ENCODE measurements around the gene PDGFD. TPM values are rescaled to one million over a fixed set of nuclear protein-coding genes. Genes with fewer than 3 reads are reported as not detected.

Gene PDGFD
- total RNA-seq, 1 donor from 2014 or later: 0.45 TPM

DNA sequence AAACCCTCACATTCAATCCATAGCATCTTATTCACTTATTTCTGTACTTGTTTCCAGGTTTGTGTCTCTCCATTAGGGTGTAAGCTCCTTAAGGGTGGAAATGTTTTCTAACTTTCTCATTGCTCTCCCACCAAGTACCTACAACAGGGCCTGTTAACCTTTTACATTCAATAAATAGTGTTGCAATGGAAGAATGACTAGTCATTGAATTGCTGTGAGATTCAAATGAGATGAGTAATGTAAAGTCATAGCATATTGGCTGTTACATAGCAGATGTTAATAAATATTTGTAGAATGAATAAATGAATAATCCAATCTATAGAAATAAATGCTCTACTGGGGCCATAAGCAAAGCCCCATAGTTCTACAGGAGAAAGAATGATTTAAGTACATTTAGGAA is 202.9 kb downstream of the PDGFD start:
- Mint-ChIP-seq H3K27me3 (ENCODE audit: low read depth) (no peaks in the 10 kb centered on the region), H3K27ac (ENCODE audit: unreplicated experiment) (no peak overlapping the region)
- no peak for TF ChIP-seq CTCF (IDR thresholded peaks at IDR 0.05)

DNA sequence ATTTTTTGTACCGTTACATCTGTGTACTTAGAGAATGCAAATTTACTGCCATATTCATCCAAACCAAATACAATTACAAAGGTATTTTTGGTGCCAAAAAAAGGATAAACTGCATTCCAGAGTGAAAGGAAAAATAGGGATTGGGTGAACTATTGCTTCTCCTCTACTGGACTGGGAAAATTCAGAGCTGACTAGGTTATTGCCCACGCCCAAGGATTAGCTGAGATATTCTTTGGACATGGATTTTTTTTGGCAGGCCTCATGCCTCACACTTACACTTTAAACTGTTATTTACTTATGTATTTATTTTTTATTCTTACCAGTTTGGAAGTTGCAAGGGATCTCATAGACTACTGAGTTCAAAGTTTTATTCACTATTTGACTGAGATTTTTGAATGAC is 203.8 kb downstream of the PDGFD start:
- no peak for DNase-seq (ENCODE audit: low spot score)
- no peak for TF ChIP-seq CTCF (IDR thresholded peaks at IDR 0.05)
- Mint-ChIP-seq H3K4me3 (ENCODE audit: unreplicated experiment) (no peak overlapping the region), H3K36me3 (ENCODE audit: low read depth) (no peaks in the 10 kb centered on the region), H3K27ac (ENCODE audit: unreplicated experiment) (no peak overlapping the region), H3K4me1 (ENCODE audit: low read depth) (no peaks in the 10 kb centered on the region), H3K27me3 (ENCODE audit: low read depth) (no peaks in the 10 kb centered on the region), H3K9me3 (ENCODE audit: low read depth) (no peaks in the 10 kb centered on the region)

More for the DNA sequence above, 202.9 kb downstream of the PDGFD start:
- Mint-ChIP-seq H3K4me3 (ENCODE audit: unreplicated experiment) (no peak overlapping the region), H3K9me3 (ENCODE audit: low read depth) (no peaks in the 10 kb centered on the region), H3K36me3 (ENCODE audit: low read depth) (no peaks in the 10 kb centered on the region), H3K4me1 (ENCODE audit: low read depth) (no peaks in the 10 kb centered on the region)
- DNase-seq (ENCODE audit: low spot score): no peak

GRCh38 chr11:103959279-103959942 is 204.5 kb downstream of the PDGFD start:
- Mint-ChIP-seq H3K27ac (ENCODE audit: unreplicated experiment) (no peak overlapping the region), H3K4me3 (ENCODE audit: unreplicated experiment) (no peak overlapping the region), H3K36me3 (ENCODE audit: low read depth) (no peaks in the 10 kb centered on the region), H3K4me1 (ENCODE audit: low read depth) (no peaks in the 10 kb centered on the region), H3K27me3 (ENCODE audit: low read depth) (no peaks in the 10 kb centered on the region), H3K9me3 (ENCODE audit: low read depth) (no peaks in the 10 kb centered on the region)
- DNase-seq (ENCODE audit: low spot score): no peak
- TF ChIP-seq CTCF (IDR thresholded peaks at IDR 0.05): no peak

DNA sequence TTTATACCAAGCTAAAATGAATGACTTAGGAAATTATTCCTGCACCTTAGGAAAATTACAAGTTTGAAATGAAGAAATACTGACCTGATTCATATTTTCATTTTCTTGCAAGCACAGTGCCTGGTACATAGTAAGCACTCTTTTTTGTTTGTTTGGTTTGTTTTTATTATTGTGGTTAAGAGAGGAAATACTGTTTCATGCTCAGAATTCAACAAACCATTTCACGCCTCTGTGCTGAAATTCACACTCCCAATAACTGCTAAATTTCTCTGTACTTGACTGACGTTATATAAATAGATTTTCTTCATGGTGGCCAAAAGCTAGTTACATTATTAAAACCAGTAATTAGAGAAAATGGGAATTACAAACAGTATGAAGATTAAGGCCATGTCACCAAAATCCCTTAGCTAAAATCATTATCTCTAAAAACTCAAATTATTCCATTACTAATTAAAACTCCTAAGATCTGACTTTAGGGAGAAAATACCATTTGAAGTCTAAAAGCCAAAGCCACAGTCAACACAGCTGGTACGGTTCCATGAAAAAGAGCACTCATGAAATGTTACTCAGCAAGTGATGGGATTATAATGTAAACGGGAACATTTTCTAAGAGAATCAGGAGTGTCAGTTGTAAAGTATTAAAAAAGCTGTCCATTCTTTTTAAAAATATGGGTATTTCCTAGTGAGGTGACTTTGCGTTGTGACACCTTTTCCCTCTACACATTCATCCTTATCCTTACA is 205.3 kb downstream of the PDGFD start:
- no peak for TF ChIP-seq CTCF (IDR thresholded peaks at IDR 0.05)
- Mint-ChIP-seq H3K27me3 (ENCODE audit: low read depth) (no peaks in the 10 kb centered on the region), H3K9me3 (ENCODE audit: low read depth) (no peaks in the 10 kb centered on the region), H3K27ac (ENCODE audit: unreplicated experiment) (no peak overlapping the region), H3K36me3 (ENCODE audit: low read depth) (no peaks in the 10 kb centered on the region), H3K4me1 (ENCODE audit: low read depth) (no peaks in the 10 kb centered on the region), H3K4me3 (ENCODE audit: unreplicated experiment) (no peak overlapping the region)
- no peak for DNase-seq (ENCODE audit: low spot score)

GRCh38 chr11:103953797-103954486 is 210.0 kb downstream of the PDGFD start:
- no peaks in the 10 kb centered on the region for H3K9me3 Mint-ChIP-seq (ENCODE audit: low read depth)
- DNase-seq (ENCODE audit: low spot score): no peak
- H3K4me3 Mint-ChIP-seq (ENCODE audit: unreplicated experiment): no peak overlapping the region
- no peak for TF ChIP-seq CTCF (IDR thresholded peaks at IDR 0.05)
- H3K36me3 Mint-ChIP-seq (ENCODE audit: low read depth): no peaks in the 10 kb centered on the region
- no peaks in the 10 kb centered on the region for H3K4me1 Mint-ChIP-seq (ENCODE audit: low read depth)
- H3K27me3 Mint-ChIP-seq (ENCODE audit: low read depth): peaks cover 4% of the 10 kb centered on the region
- no peak overlapping the region for H3K27ac Mint-ChIP-seq (ENCODE audit: unreplicated experiment)
